ENCODE data around the gene ZBTB1.
"Not testable (repeated sequence)": the region's sequence is repeated elsewhere in the genome, so short reads cannot be mapped to it uniquely, and the experiment has no call there.

ZBTB1 gene

DNA sequence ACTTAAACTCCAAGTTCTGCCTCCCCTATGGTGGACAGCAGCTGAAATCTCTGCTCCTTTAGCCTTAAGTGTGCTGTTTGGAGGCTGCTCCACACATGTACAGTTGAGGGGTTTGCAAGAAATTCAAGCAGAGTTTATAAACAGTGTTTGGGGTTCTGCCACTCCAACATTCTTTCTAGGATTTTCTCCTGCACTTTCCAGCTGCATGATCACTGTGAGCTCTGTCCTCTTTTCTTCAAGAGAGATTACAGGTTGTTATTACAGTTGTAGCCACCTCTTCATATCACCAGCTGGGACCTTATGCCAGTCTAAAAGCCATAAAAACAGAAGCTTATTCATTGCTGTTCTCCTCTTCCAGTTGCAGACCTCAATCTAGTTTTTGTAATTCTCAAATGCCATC, 9.3 kb upstream of the ZBTB1 start:
- FAIRE-seq (no peak), DNase-seq (ENCODE audit: extremely low spot score, insufficient read length, low read depth) (no peak)

DNA sequence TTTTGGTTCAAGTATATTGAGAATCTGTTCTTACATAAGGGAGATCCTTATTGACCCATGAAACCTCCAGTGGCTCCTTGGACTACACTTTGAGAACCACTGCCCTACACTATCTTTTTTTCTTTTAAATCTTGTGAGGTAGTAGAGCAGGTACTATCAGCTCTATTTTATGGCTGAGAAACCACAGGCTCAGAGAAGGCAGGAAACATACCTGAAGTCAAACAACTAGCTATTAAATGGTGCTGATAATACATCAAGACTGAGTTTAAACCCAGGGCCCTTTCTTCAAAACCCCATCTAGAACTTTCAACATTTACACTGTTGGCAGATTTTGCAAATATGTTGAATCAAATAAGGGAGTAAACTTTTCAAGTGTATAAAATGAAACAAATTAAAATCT, 7.8 kb upstream of the ZBTB1 start:
- DNase-seq (ENCODE audit: extremely low spot score, insufficient read length, low read depth): no peak
- no peak for FAIRE-seq

- DNase-seq (ENCODE audit: extremely low spot score, insufficient read length, low read depth) (no peak), FAIRE-seq (no peak)
Observed at GRCh38 chr14:64500088-64500487, 4.5 kb upstream of the ZBTB1 start.

DNA sequence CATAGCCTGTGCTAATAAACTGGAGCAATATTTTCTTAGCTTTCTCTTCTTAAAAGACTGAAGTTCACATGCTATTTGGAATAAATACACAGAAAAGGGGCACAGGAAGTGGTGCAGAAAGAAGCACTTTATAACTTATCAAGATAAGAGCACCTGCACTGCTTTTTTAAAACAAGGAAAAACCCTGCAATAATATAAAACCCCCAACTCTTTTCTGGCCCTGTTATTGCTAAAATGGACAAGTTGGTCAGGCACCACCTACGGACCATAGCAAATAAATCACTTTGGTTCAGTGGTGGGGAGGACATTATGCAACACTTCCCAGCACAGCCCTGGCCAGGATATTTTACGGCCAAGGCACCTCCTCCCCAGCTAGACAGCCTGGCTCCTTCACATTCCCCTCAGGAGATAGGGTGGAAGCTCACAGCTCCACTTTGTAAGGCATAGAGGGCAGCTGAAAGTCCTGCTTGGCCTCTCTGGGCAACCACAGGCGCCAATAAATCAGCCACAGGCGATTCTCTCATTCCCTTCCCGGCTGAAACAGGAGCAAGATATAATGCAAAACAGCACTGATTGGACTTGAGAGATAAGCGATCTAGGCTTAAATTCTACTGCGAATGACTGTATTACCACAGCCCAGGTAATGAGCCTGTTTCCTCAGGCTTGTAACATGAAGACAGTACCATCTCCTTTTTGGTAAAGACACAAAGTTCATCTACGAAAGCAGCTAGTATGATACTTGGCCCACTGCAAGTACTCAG, 3.0 kb upstream of the ZBTB1 start:
- DNase-seq (ENCODE audit: extremely low spot score, insufficient read length, low read depth): no peak
- FAIRE-seq: no peak

DNA sequence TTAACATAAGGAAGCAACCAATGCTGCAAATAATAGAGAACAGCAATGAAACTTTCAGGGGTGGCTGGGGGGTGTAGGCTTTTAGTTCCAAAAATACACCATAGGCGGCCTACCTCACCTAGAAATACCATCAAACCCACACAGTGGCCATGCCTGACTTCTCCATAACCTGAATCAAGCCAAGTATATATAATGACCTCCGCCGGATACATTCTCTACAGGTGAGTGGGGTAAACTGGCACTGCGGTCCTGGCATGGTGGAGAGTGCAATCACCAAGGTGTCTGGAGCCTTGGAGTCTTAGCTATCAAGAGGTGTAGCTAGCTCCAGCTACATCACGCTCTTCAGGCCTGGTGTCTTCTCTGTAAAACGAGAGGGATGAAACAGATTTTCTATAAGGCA, 2.1 kb upstream of the ZBTB1 start:
- no peak for DNase-seq (ENCODE audit: extremely low spot score, insufficient read length, low read depth)
- FAIRE-seq: no peak

GRCh38 chr14:64502887-64503433, 1.6 kb upstream of the ZBTB1 start:
- DNase-seq (ENCODE audit: extremely low spot score, insufficient read length, low read depth) (no peak), FAIRE-seq (no peak)

DNA sequence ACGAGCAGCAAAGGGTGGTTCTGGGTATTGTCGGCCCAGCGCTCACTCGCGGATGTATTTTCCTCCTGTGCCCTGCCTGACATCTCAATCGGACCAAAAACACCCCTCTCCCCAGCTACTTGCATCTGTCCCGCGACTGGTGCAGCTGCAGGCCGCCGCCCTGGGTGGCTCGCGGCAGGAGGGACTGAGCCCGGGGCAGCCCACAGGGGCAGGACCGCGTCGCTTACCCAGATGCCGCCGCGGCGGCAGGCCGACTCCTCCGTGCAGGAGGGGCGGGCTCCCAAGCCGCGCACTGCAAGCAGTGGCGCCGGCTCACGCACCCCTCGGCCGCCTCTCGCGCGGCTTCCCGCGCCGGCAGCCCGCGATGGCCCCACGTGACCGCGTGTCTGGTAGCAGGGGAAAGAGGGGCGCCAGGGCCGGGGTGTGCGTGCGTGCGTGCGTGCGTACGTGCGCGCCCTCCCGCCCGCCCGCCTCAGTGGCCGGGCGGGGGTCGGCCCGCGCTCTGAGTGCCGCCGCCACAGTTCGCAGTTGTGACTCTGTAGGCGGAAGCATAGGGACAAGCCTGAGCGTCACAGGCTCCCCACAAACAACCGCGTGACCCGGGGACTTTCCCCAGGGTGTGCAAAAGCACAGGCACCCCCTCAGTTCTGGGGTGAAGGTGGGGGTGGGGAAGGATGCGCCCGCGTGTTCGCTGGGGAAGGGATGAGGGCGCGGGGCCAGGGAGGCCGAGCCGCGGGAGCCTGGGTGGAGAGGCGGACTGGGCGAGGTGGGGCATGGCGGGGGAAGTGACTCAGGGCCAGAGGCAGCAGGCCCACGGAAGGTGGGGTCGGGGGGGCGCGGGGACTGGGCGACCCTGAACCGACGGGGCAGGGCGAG, 898 bp upstream of the ZBTB1 start, which contains the start of gene ZBTB25:
Gene ZBTB25, minus strand, starts transcription at position 405 of the 876 bp plus-strand sequence. CDS start 13,305 bp downstream, outside the sequence.
- DNase-seq (ENCODE audit: extremely low spot score, insufficient read length, low read depth): peak; percentile 58
- FAIRE-seq: peak; percentile 85

GRCh38 chr14:64504897-64505794, 576 bp downstream of the ZBTB1 start:
- peak; percentile 50 for DNase-seq (ENCODE audit: extremely low spot score, insufficient read length, low read depth)
- peak; percentile 72 for FAIRE-seq

DNA sequence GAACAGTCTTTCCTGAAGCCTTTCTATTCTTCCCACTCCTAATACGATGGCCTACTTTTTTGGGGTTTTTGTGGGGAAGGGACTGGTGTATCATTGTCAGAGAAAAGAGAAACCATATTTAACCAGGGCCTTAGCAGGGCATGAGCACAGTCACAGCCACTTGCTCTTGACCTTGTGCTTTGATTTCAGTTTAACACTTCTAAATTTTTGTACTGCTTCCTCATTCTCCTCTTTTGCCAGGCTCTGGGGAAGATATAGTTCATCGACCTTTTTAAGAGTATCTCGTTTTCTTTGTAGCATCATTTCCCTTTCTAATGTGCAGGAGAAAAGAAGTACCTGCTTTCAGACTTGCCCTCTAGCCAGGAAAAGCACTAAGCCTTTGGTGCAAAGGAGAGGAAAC, 2.2 kb downstream of the ZBTB1 start:
- DNase-seq (ENCODE audit: extremely low spot score, insufficient read length, low read depth) (no peak), FAIRE-seq (no peak)

DNA sequence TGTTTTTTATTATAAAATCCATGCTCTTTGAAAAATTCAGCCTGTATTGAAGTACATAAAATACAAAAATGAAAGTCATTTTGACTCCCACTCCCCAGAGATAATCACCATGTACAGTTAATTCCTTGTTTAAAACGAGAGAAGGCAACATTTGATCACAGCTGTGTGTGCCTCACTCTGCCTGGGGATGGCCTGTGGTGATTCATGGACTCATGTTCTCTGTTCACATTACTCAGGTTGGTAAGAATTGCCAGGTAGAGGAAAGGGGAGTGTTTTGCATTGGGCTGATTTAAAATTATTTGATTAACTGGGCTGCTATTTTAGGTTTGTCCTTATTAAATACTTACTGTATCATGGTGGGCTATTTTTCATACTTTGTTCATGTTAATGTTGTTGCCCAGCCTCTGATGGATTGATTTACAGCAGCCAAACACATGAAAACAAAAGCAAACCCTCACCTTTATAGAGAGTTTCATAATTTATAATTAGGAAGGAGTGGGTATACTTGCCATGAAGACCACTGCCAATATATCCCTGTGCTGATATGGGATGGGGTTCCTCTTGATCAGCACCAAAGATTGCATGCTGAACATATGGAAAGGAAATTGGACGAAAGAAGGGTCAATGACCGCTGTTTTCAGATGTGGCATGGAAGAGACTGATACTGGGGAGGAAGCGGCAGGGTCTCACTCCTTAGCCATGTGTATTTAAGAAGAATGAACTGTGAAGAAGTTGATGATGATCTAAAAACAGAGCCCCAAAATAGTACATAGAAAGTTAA, 3.0 kb downstream of the ZBTB1 start:
- no peak for FAIRE-seq
- DNase-seq (ENCODE audit: extremely low spot score, insufficient read length, low read depth): no peak

GRCh38 chr14:64508215-64508776, 3.7 kb downstream of the ZBTB1 start:
- FAIRE-seq (peak; percentile 86), DNase-seq (ENCODE audit: extremely low spot score, insufficient read length, low read depth) (no peak)

DNA sequence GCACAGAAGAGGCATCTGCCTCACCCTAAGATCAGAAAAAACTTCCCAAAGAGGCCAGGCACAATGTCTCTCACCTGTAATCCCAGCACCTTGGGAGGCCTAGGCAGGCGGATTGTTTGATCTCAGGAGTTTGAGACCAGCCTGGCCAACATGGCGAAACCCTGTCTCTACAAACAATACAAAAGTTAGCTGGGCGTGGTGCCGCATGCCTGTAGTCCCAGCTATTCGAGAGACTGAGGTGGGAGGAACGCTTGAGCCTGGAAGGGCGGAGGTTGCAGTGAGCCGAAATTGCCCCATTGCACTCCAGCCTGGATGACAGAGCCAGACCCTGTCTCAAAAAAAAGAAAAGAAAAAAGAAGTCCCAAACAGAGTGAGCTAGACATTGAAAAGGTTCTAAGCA, 4.5 kb downstream of the ZBTB1 start:
- no peak for FAIRE-seq
- no peak for DNase-seq (ENCODE audit: extremely low spot score, insufficient read length, low read depth)

DNA sequence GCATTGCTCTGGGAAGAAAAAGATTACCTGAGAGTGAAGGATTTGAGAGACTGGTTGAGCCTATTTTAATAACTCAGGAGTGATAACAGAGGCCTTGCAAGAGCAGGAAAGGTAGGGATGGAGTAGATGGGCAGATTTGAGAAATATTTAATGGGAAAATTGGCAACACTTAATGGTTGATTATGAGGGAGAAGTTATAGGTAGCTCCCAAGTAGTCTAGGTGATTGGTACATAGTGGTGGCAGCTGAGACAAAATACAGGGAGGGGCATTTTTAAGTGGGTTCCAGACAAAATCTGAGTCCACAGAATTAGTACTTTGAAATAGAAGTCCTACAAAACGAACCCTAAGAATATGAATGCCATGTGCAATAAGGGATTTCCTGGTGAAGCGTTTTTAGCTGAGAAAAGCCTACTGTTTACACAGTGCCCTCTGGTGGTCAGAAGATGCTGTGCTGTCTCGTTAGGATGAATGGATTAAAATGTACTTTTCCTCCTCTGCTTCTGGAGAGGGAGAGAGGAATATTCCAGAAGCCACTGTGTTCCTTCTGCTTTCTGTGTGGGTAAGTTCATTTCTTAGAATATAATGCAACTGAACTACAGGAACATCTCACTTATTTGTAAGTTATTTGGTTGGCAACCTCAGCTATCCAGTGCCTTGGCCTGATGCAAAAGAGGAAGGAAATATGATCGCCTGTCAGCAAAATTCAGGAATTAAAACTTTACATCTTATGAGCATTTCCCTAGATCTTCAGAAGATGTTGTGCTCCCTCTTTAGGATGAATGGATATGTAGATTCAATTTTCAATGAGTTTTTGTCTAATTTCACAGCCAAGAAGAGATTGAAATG, 6.5 kb downstream of the ZBTB1 start:
- FAIRE-seq (peak; percentile 89), DNase-seq (ENCODE audit: extremely low spot score, insufficient read length, low read depth) (no peak)

DNA sequence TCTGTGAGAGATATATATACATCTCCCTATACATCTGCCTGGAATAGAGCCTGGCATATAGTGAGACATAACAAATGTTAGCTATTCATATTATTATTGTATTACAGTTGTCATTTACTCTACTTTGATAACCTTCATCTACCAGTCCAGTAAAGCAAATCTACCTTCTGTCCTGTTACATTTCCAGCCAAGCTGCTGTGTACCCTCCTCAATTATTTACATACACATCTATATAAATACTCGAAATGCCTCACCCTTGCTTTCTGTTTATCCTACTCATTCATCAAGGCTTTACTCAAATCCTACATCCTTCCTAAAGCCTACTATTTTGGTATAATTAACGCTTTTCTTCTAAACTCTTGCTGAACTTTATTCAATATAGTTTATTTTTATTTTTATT, 8.7 kb downstream of the ZBTB1 start:
- FAIRE-seq: no peak
- no peak for DNase-seq (ENCODE audit: extremely low spot score, insufficient read length, low read depth)

DNA sequence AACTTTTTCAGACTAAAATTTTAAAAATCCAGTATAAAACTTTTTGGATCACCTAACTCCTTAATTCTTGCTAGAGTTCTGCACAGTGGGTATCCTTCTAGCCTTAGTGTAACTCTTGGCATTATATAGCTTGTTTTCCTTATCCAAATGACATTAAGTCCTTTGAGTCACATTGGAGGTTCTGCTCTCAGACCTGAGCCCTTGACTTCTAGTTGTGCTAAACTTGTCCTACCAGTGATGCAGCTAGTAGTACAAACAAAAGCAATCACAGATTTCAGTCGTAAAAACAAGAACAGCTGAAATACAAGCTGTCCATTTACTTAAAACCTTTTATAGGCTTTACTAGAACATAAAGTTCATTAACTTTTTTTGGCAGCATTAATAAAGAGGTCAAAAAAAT, 10.5 kb downstream of the ZBTB1 start:
- no peak for DNase-seq (ENCODE audit: extremely low spot score, insufficient read length, low read depth)
- no peak for FAIRE-seq

GRCh38 chr14:64516969-64517368, 12.4 kb downstream of the ZBTB1 start:
- FAIRE-seq (no peak), DNase-seq (ENCODE audit: extremely low spot score, insufficient read length, low read depth) (no peak)

DNA sequence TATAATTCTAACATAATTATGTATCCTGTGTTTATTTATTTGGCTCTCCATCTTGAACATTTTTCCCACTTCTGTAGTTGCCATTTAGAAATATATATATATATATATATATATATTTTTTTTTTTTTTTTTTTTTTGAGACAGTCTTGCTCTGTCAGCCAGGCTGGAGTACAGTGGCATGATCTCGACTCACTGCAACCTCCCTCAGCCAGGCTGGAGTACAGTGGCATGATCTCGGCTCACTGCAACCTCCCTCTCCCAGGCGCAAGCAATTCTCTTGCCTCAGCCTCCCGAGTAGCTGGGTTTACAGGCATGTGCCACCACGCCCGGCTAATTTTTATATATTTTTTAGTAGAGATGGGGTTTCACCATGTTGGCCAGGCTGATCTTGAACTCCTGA, 13.1 kb downstream of the ZBTB1 start:
- not testable (repeated sequence) for DNase-seq (ENCODE audit: extremely low spot score, insufficient read length, low read depth); FAIRE-seq

DNA sequence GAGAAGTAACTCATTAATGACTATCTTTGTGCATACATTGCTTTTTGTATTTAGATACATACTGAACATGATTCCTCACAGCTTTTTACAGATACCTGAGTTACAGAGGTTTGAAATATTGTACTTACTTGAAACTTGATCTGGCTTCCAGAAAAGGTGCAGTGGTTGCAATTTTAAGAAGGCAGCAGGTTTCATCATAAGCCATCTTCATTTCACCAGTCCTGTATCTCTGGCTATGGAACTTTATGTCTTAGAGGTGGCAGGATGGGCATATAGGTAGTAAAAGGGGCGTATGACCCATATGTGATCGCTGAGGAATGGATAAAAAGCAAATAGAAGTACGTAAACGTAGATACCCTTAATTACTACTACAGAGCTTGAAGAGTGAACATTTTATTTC, 13.7 kb downstream of the ZBTB1 start:
- FAIRE-seq: no peak
- DNase-seq (ENCODE audit: extremely low spot score, insufficient read length, low read depth): no peak
